HG02943 (cell line): Measurements from ENCODE around the gene SGMS2.

ENCODE experiments used
- ATAC-seq: cut with Tn5 transposase; IDR thresholded peaks from one replicate; pipeline ENCODE4 v1.9.1; 2021; ENCODE audit warnings: mild to moderate bottlenecking, low read depth, moderate library complexity; ENCODE audit not compliant: unreplicated experiment

Gene SGMS2

DNA sequence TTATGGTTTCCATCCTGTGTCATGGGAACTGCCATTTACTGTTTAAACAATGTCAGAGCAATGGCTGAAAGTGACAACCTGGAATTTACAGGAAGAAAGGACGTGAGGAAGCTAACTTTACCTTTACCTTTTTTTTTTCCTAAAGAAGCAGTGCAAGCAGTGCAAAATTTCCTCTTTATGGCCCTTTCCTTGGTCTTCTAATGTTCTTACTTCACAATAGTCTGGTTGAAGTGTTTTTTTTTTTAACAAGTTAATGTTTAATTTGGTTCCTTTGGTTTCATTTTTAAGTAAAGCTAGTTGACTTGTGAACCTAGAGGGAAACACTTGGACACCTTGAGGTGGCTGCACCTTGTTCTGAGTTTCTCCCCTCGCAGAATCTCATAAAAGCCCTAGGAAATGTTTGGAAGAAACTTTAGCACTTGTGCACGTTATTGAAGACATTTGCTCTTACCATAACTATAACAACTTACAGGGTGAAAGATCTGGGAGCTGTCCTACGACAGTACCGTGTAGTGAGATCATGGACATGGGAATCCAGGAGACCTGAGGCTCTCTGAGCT lies 1.8 kb downstream of the SGMS2 start:
- ATAC-seq = no peak

DNA sequence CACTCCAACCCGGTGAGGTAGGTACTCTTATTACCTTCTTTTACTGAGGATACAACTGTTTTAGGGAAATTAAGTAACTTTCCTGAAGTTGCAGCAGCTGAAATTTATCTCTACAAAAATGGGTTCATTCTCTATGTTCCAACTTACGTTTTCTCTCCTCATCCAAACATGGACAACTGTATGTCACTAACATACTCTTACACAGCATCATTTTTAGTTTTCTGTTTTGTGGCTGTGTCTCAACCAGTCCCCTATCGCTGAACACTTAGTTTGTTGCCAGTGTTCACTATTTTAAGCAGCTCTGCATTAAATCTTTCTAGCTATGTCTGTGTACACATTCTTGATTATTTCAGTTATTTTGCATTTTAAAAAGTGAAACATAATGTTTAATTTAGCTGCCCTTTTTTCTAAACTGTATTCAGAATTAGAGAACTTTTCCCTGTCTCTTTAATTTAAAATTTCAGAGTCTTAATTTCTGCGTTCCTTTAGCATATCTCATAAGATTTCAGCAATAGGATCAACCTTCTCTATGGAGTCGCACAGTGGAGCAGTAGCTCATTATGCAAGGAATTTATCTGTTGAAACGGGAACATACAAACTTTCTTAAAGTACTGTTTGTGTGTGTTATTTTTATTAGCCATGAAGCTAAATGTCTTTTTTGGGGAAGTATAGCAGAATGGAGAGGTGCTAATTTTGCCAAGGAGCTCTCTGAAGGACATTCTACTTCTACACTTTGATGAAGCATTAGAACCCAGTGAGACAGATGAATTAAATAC lies 3.8 kb downstream of the SGMS2 start:
- ATAC-seq = no peak

- no peak for ATAC-seq
Measured at GRCh38 chr4:107831140-107831539, 6.4 kb downstream of the SGMS2 start.

DNA sequence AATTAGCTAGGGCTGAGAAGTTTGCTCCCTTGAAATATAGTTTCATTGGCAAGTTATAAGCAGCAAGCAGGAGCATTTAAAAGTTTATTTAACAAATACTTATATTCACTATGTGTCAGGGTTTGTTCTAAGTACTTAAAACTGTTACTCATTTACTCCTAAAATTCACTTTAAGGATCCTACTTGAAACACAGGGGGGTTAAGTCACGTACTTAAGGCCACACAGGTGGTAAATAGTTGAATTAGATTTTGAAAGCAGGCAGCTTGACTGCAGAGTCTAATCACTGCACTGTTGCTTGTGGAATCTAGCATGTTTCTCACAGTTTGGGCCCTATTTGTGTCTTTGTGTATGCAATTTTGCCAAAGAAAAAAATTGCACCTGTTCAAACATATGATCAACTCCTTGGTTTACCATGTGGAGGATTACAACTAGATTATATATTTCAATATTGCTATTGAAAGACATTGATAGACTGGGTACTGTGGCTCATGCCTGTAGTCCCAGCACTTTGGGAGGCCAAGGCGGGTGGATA lies 7.6 kb downstream of the SGMS2 start:
- ATAC-seq = no peak

DNA sequence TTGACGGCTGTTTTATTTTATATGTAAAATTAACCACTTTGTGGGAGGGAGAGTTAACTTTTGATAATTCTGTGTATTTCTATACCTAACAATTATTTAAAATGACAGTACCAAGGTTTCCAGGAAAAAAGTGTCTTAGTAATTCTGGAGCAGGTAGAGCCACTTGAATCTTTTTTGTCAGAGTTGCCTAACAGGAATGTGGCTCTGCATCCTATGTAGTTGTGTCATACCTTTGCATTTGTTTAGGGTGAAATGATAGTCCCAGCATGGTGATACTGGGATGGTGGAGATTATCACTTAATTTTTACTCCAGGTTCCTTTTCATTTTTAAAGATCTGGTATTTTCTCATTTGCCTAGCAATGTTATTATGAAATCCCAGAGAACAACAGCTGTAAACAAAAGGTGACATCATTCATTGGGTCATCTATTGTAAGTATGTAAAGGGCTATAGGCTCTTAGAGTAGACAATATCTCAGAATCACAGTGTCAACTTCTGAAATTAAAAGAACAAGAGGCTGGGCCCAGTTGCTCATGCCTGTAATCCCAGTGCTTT lies 9.6 kb downstream of the SGMS2 start:
- no peak for ATAC-seq

GRCh38 chr4:107835406-107835805 lies 10.7 kb downstream of the SGMS2 start:
- no peak for ATAC-seq

DNA sequence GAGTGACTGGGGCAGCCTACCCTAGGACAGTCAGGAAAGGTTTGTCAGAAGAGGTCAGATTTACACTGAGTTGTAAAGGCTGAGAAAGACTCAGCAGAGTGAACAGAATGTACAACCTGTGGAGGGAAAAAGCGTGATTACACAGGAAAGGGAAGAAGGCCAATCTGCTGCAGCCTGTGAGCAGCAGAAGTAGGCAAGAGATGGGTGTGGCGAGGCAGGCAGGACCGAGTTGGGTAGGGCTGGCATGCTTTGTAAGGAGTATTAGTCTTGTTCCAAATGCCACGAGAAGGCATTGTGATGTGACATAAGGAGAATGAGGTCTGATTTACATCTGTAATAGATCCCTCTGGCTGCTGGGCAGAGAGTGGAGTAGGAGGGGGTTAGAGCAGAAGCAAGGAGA lies 12.6 kb downstream of the SGMS2 start:
- ATAC-seq = no peak

DNA sequence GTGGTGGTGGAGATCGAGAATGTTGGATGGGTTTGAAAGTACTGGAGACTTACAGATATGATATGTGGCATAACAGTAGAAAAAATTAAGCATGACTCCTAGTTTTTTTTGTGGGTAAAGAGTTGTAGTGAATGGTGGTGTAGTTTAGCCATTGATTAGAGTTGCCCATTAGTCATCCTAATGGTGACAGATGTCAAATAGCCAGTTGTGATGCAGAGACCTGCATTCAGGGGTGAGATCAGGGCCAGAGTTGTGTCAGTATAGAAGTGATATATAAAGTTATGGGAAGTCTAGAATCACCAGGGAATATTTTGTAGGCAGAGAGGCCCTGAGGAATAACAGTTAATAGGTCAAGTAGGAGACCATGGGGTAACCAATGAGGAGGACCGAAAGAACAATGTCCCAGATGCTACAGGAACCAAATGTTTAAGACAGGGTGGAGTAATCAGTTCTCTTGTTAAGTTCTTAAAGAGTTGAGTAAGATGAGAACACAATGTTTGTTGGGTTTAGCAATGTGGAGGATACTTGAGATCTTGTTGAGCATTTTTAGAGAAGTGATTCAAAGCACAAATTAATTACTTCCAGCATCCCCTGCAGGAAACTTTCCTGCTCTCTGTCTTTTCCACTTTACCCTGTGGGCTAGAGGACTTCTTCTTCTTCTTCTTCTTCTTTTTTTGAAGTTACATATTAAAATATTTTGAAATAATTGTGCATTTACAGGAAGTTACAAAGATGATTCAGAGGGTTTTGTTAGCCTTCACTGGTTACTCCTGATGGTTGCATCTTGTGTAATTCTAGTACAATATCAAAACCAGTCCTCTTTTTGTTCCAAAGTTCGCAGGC lies 13.3 kb downstream of the SGMS2 start:
- ATAC-seq = no peak

GRCh38 chr4:107838861-107839565 lies 14.3 kb downstream of the SGMS2 start:
- no peak for ATAC-seq

DNA sequence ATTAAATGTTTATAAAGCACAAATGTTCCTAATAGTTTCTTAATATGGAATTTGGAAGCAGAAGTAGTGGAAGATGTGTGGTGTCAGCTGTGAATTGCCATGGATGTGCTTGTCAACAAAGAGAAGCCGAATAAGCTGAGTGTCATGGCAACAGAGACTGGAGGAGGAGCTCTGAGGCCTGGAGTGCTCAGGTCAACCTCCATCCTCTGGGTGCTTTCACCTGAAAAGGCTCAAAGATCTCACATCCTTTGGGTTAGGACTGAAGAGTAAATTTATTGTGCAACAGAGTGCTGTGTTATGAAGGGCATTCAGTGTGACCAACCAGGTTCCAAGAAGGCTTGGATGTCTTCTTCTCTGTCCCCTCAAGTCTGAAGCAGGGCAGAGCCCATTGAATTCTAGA lies 18.7 kb downstream of the SGMS2 start:
- no peak for ATAC-seq

- no peak for ATAC-seq
Measured at GRCh38 chr4:107845681-107846080, 20.9 kb downstream of the SGMS2 start.

- peak; percentile 71 for ATAC-seq
Measured at GRCh38 chr4:107850438-107850837, 25.7 kb downstream of the SGMS2 start.

GRCh38 chr4:107853444-107854355 lies 29.0 kb downstream of the SGMS2 start:
- no peak for ATAC-seq

DNA sequence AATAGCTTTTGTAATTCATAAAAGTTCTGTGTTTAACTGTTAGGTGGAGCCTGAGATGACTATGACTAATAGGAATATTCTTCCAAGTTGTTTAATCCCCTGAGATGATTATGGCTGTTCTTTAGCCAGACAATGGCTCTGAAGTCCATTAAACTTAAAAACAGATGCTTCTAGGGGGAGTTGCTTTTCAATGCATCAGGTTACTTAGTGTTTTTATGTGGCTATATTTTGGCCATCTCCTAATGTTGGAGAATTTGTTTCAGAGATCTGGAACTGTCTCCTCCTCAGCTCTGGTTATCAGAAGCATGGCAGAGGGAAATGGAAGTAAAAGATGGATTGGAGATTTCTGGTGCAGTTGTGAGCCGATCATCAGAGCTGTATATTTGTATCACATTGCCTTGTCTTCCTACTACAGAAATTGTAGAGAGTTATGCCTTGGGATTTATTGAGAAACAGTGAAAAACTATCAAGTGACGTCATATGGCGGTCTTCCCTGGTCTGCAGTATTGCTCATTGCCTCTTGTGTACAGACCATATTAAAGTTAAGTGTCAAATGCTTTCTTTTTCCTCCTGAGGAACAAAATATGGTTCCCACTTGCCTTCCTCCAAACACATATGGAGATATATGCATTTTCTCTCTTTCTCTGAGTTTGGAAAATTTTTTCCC lies 29.8 kb downstream of the SGMS2 start:
- ATAC-seq = no peak

- ATAC-seq = no peak
Measured at GRCh38 chr4:107855723-107856122, 31.0 kb downstream of the SGMS2 start.

DNA sequence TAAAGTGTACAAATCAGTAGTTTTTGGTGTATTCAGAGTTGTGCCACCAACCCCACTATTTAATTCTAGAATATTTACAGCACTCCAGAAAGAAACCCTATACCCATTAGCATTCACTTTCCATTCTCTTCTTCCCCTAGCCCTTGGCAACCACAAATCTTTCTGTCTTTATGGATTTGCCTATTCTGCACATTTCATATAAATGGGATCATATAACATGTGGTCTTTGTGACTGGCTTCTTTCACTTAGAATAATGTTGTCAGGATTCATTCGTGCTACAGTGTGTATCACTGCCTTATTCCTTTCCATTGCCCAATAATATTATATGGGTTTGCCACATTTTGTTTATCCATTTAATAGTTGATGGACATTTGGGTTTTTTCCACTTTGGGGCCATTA lies 32.2 kb downstream of the SGMS2 start:
- no peak for ATAC-seq

GRCh38 chr4:107857741-107858140 lies 33.0 kb downstream of the SGMS2 start:
- no peak for ATAC-seq

GRCh38 chr4:107858158-107858742 lies 33.5 kb downstream of the SGMS2 start:
- ATAC-seq = no peak
